ENCODE measurements around the gene IRX4.

The IRX4 gene

GRCh38 chr5:1895739-1896420 lies 13.2 kb upstream of the IRX4 start:
- H3K4me3 ChIP-seq (ENCODE audit: low read depth, low read length) = no peak overlapping the region
- DNase-seq (ENCODE audit: low read depth) = no peak

GRCh38 chr5:1894243-1894642 lies 11.5 kb upstream of the IRX4 start:
- no peak for DNase-seq (ENCODE audit: low read depth)
- no peak overlapping the region for H3K4me3 ChIP-seq (ENCODE audit: low read depth, low read length)

GRCh38 chr5:1893754-1894153 lies 11.0 kb upstream of the IRX4 start:
- no peak for DNase-seq (ENCODE audit: low read depth)
- no peak overlapping the region for H3K4me3 ChIP-seq (ENCODE audit: low read depth, low read length)

GRCh38 chr5:1892685-1893445 lies 10.1 kb upstream of the IRX4 start:
- no peak for DNase-seq (ENCODE audit: low read depth)
- no peak overlapping the region for H3K4me3 ChIP-seq (ENCODE audit: low read depth, low read length)

GRCh38 chr5:1892211-1892610 lies 9.5 kb upstream of the IRX4 start:
- no peak for DNase-seq (ENCODE audit: low read depth)
- no peak overlapping the region for H3K4me3 ChIP-seq (ENCODE audit: low read depth, low read length)

GRCh38 chr5:1891391-1891790 lies 8.7 kb upstream of the IRX4 start:
- no peak for DNase-seq (ENCODE audit: low read depth)
- H3K4me3 ChIP-seq (ENCODE audit: low read depth, low read length) = no peak overlapping the region

- DNase-seq (ENCODE audit: low read depth) = no peak
Observed at GRCh38 chr5:1890296-1890695, 7.6 kb upstream of the IRX4 start.

GRCh38 chr5:1889321-1890065 lies 6.8 kb upstream of the IRX4 start:
- no peak overlapping the region for H3K4me3 ChIP-seq (ENCODE audit: low read depth, low read length)
- no peak for DNase-seq (ENCODE audit: low read depth)

More at GRCh38 chr5:1890296-1890695, 7.6 kb upstream of the IRX4 start:
- no peak overlapping the region for H3K4me3 ChIP-seq (ENCODE audit: low read depth, low read length)

GRCh38 chr5:1888541-1889251 lies 6.0 kb upstream of the IRX4 start:
- DNase-seq (ENCODE audit: low read depth) = no peak
- H3K4me3 ChIP-seq (ENCODE audit: low read depth, low read length) = no peak overlapping the region

- no peak overlapping the region for H3K4me3 ChIP-seq (ENCODE audit: low read depth, low read length)
Observed at GRCh38 chr5:1887588-1888360, 5.0 kb upstream of the IRX4 start.

GRCh38 chr5:1886846-1887587 lies 4.3 kb upstream of the IRX4 start:
- no peak for DNase-seq (ENCODE audit: low read depth)
- H3K4me3 ChIP-seq (ENCODE audit: low read depth, low read length) = no peak overlapping the region

More at GRCh38 chr5:1887588-1888360, 5.0 kb upstream of the IRX4 start:
- no peak for DNase-seq (ENCODE audit: low read depth)

GRCh38 chr5:1885868-1886845 lies 3.4 kb upstream of the IRX4 start:
- H3K4me3 ChIP-seq (ENCODE audit: low read depth, low read length) = no peak overlapping the region
- DNase-seq (ENCODE audit: low read depth) = no peak

GRCh38 chr5:1885404-1885755 lies 2.7 kb upstream of the IRX4 start:
- no peak for DNase-seq (ENCODE audit: low read depth)
- H3K4me3 ChIP-seq (ENCODE audit: low read depth, low read length) = no peak overlapping the region

GRCh38 chr5:1884678-1885403 lies 2.1 kb upstream of the IRX4 start:
- no peak overlapping the region for H3K4me3 ChIP-seq (ENCODE audit: low read depth, low read length)
- no peak for DNase-seq (ENCODE audit: low read depth)

- no peak overlapping the region for H3K4me3 ChIP-seq (ENCODE audit: low read depth, low read length)
- no peak for DNase-seq (ENCODE audit: low read depth)
Observed at GRCh38 chr5:1883925-1884677, 1.4 kb upstream of the IRX4 start.
